GM19372 (cell line): ENCODE results near the gene CACNB2.
A peak's percentile ranks its signal among the peaks of the same experiment; 100 is the strongest.

Experiments used
- ATAC-seq: cut with Tn5 transposase; IDR thresholded peaks from one replicate; pipeline ENCODE4 v1.9.1; 2021; ENCODE audit warnings: mild to moderate bottlenecking, low read depth, moderate library complexity; ENCODE audit not compliant: unreplicated experiment

CACNB2 gene

GRCh38 chr10:18325410-18325809 lies 185.2 kb downstream of the CACNB2 start:
- no peak for ATAC-seq

- ATAC-seq = no peak
These were observed 185.8 kb downstream of the CACNB2 start for GRCh38 chr10:18325889-18326531.

GRCh38 chr10:18328941-18329340 lies 188.7 kb downstream of the CACNB2 start:
- ATAC-seq = no peak

GRCh38 chr10:18332048-18332447 lies 191.8 kb downstream of the CACNB2 start:
- ATAC-seq = no peak

GRCh38 chr10:18332484-18332883 lies 192.3 kb downstream of the CACNB2 start:
- ATAC-seq = no peak

GRCh38 chr10:18333621-18334020 lies 193.4 kb downstream of the CACNB2 start:
- ATAC-seq = no peak

GRCh38 chr10:18334116-18334867 lies 194.1 kb downstream of the CACNB2 start:
- ATAC-seq = no peak

- no peak for ATAC-seq
These were observed 200.3 kb downstream of the CACNB2 start for GRCh38 chr10:18340496-18341051.

GRCh38 chr10:18341055-18341454 lies 200.8 kb downstream of the CACNB2 start:
- ATAC-seq = no peak

GRCh38 chr10:18343573-18343972 lies 203.3 kb downstream of the CACNB2 start:
- ATAC-seq = no peak

GRCh38 chr10:18345308-18345707 lies 205.1 kb downstream of the CACNB2 start:
- ATAC-seq = no peak

GRCh38 chr10:18350340-18350739 lies 210.1 kb downstream of the CACNB2 start:
- no peak for ATAC-seq

- no peak for ATAC-seq
These were observed 211.2 kb downstream of the CACNB2 start for GRCh38 chr10:18351421-18351820.

- no peak for ATAC-seq
These were observed 212.0 kb downstream of the CACNB2 start for GRCh38 chr10:18352175-18352574.

- ATAC-seq = no peak
These were observed 219.6 kb downstream of the CACNB2 start for GRCh38 chr10:18359812-18360211.

- no peak for ATAC-seq
These were observed 222.7 kb downstream of the CACNB2 start for GRCh38 chr10:18362892-18363291.

GRCh38 chr10:18364987-18365775 lies 225.0 kb downstream of the CACNB2 start:
- peak; percentile 67 for ATAC-seq

GRCh38 chr10:18367840-18368239 lies 227.6 kb downstream of the CACNB2 start:
- no peak for ATAC-seq

- ATAC-seq = no peak
These were observed 228.0 kb downstream of the CACNB2 start for GRCh38 chr10:18368273-18368672.

GRCh38 chr10:18368682-18369081 lies 228.5 kb downstream of the CACNB2 start:
- no peak for ATAC-seq

- no peak for ATAC-seq
These were observed 229.7 kb downstream of the CACNB2 start for GRCh38 chr10:18369859-18370473.
